Epidermal melanocyte (primary cell): ENCODE results near the gene CPXM1.
"Not testable (repeated sequence)": the region's sequence is repeated elsewhere in the genome, so short reads cannot be mapped to it uniquely, and the experiment has no call there.

Experiments
- DNase-seq: peaks from one replicate; pipeline ENCODE4 v3.0.0; 2011; ENCODE audit warnings: low spot score; ENCODE audit not compliant: insufficient read length

The CPXM1 gene

DNA sequence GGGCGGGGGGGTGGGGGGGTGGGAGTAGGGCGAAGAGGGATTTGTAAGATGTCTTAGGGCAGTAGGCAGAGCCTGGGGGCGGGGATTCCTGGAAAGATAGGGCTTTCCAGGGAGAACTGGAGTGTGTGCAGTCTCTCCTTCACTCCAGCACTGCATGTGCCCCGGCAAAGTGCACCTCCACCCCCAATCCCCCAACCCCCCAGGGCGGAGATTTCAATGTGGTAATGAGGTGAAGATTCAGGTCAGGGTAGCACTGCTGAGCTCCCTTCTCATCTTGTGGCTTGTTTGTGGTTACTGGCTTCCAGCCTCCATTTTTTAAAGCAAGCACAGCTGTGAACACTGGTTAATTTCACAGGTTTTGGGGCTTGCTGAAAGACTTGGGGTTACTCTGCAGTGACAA, 21.6 kb upstream of the CPXM1 start:
- DNase-seq, result no peak

GRCh38 chr20:2820896-2821869, 20.8 kb upstream of the CPXM1 start:
- no peak for DNase-seq

DNA sequence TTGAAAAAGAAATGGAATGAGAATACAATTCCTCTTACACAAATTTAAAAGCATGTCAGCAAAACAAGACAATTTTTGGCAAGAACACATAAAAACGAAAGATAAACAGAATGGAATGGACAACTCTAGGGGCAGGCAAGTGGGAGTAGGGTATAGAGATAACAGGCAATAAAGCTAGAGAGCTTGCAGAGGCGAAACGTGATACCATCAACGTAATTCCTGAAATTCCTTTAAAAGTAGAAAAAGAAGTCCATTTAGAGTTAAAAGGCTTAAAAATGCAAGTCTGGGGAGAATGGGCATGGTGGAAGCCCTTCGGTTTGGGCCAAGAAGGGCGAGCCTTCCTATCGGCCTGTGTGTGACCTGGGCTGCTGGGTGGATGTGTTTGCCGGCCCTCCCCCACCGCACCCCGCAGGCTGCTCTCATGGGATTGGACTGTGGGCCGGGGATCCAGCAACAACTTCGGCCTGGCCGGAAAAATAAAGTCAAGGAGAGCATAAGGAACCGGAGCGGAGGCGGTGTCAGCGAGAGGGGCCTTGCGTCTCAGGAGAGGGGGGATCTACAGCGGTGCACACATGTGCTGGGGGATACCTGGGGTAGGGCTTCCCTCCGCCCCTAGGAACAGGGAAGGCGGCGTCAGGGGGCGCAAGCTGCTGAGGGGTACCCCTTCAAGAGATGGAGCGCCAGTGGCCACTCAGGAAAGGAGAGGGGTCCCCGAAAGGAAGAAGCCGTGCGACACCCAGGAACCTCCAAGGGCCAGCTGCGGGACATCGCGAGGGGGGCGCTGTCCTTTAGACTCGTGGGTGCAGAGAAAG, 19.9 kb upstream of the CPXM1 start:
- no peak for DNase-seq

DNA sequence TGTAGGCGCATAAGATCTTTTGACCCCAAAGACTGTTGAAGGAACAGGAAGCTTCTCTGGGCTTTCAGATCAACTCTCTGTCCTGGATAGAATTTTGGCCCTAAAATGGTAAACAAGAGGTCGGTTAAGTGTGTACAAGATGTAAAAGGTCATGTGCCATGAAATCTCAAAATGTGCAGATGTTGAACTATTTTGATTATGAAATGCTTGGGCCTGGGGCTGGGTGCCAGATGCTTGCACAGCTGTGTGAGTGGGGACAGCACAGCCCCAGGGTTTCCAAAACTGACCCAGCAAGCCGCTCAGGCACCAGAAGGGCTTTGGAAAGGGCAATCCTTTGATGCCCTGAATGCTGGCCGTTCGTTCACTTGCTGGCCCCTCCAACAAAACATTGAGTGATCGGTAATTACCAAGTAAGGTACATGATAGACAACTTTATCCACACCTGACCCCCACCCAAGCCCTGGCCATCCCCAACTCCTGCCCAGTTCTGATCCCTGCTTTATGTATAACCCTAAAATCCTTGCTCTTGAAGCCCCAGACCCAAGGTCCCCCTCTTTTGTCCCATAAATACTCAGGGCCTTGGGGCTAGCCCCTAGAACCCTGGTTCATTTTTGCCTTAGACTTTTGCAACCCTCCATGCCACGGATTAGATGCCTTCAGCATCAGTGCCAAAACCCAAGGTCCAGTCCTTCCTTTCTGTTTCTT, 17.6 kb upstream of the CPXM1 start:
- DNase-seq, result no peak

- no peak for DNase-seq
Observed at GRCh38 chr20:2817341-2817726, 16.9 kb upstream of the CPXM1 start.

DNA sequence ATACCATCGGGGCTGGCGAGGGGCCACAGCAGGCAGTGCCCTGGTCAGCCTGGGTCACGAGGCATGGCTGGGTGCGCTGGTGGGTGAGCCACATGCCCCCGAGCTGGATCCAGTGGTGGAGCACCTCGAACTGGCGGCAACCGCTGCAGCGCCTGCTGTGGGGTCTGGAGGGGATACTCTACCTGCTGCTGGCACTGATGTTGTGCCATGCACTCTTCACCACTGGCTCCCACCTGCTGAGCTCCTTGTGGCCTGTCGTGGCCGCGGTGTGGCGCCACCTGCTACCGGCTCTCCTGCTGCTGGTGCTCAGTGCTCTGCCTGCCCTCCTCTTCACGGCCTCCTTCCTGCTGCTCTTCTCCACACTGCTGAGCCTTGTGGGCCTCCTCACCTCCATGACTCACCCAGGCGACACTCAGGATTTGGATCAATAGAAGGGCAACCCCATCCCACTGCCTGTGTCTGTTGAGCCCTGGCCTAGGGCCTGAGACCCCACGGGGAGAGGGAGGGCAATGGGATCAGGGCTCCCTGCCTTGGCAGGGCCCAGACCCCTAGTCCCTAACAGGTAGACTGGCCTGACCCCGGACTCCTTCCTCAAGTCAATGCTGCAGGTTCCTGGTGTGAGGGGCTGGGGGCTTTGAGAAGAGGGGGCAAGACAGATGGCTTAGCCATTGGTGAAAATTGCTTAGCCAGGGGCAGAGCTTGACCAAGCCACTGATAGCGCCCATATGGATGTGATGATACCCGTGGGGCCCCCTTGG, 16.3 kb upstream of the CPXM1 start:
- DNase-seq, result no peak

GRCh38 chr20:2816030-2816582, 15.7 kb upstream of the CPXM1 start, which contains the start of gene TMEM239:
TSS of gene TMEM239 (plus strand) at chr20:2816364. CDS start at chr20:2816555, 191 bp downstream.
- no peak for DNase-seq

DNA sequence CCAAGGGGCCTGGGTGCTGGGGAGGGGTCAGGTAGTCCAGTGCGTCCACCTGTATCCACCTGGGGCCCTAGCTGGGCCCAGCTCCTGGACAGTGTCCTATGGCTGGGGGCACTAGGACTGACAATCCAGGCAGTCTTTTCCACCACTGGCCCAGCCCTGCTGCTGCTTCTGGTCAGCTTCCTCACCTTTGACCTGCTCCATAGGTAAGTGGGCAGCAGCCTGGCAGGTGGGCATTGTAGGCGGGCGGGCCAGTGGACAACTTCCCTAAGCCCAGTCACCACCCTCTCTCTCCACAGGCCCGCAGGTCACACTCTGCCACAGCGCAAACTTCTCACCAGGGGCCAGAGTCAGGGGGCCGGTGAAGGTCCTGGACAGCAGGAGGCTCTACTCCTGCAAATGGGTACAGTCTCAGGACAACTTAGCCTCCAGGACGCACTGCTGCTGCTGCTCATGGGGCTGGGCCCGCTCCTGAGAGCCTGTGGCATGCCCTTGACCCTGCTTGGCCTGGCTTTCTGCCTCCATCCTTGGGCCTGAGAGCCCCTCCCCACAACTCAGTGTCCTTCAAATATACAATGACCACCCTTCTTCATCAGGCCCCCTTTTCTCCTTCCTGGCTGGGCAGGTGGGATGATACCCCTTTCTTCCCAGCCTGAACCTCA, 14.9 kb upstream of the CPXM1 start:
- DNase-seq, result no peak

DNA sequence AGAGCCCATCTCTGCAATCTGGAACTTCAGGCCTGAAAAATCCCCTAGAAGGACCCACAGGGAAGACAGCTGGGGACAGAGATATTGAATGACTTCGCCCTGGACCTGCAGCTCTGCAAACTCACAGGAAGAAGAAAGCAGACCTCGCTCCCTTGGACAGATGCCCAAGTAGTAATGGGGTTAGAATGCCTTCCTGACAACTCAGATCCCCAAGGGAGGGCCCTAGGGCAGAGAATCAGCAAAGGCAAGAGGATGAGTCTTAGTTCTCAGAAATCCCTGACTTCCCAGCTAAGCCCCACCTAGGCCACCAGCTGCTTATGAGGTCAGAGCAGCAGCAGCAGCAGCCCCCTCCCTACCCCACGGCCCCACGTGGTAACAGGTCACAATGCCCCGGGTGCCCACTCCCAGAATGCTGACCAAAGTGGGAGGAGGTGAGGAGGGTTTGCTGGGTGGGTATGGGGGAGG, 14.2 kb upstream of the CPXM1 start, which contains the start of gene C20orf141:
C20orf141 (plus strand) TSS at position 401 of the 465 bp plus-strand sequence. CDS start 198 bp downstream, outside the sequence.
- DNase-seq, result peak; percentile 69

DNA sequence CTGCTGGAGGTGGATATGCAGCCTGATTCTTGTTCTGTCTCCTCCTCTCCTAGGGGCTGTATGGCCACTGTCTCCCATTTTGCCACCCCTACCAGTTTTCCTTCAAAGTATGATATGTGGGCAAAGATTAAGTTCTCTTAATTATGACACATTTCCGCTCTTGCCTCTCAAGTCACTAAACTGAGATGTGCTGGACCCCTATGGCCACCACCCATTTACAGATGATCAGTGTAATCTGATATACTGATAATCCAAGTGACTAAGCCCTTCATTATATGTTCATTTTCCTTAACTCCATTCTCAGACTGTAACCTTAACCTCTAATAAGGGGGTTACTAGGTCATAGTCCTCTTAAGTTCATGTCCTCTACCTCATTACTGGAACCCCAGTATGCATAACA, 13.6 kb upstream of the CPXM1 start:
- no peak for DNase-seq

DNA sequence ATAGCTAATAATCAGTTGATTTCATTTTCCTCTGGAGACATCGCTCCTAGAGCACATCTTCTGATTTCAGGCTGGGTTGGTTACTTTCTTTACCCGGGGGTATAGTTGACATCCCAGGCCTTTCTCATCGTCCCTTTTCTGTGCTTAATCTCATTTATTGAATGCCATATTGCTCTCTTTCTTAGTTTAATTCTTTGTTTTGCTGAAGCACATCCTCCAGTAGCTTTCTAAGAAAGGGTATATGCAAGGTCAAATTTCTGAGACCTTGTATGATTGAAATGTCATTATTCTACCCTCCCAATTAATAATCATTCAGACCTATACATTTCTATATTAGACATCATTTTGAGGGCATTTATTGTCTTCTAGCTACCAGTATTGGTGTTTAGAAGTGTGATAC, 11.8 kb upstream of the CPXM1 start:
- no peak for DNase-seq

DNA sequence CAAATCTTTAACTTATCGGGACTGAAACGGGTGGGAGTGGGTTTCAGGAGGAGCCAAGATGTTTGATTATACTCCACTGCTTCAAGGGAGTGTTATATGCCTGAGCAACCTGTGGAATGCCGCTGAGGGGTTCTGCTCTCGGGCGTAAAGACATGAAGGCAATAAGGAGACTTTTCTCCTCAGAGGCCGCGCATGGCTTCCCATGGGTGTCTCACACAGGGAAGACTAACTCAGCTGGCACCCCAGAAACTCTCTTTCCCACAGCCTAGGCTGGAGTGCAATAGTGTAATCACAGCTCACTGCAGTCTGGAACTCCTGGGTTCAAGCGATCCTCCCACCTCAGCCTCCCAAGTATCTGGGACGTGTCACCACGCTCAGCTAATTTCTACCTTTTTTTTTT, 9.3 kb upstream of the CPXM1 start:
- DNase-seq, result no peak

DNA sequence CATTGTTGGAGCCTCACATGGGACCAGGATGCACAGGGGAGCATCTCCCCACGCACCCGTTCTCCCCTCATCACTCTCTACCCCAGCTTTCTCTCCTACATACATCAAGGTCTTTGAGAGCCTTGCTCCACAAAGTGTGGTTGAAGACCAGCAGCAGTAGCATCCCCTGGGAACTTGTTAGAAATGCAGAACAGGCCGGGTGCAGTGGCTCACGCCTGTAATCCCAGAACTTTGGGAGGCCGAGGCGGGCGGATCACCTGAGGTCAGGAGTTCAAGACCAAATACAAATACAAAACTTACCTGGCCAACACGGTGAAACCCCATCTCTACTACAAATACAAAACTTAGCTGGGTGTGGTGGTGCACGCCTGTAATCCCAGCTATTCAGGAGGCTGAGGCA, 7.5 kb upstream of the CPXM1 start:
- not testable (repeated sequence) for DNase-seq

DNA sequence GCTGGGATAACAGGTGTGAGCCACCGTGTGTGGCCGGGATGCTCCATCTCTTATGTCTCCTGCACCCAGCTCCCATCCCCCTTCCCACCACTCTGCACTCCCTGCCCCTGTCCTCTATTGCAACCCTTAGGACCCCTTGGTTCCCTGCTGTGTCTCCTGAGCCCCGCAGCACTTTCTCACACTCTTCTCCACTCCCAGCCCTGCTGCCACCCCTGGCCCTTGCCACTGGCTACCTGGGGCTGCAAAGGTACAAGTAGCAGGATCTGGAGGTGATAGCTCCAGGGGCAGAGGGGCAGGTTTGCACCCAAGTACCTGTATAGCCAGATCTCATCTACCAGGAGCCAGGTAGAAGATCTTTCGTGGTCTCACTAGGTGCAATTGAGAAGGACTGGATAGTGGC, 6.6 kb upstream of the CPXM1 start:
- DNase-seq, result no peak

DNA sequence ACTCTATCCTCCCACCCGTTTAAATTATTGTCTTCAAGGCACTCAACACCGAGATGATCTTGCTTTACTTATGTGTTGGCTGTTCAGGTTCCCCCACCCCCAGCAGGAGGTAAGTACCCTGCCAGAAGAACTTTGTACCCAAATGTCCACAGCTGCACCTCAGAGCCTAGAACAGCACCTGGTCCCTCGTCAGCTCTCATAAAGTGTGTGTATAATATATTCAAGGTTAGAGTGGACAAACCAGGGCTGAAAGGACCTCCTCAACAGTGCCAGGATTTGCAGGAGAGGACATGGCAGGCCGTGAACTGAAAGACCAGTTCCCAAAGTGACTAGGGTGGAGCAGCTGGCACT, 5.9 kb upstream of the CPXM1 start:
- DNase-seq, result no peak

GRCh38 chr20:2805689-2806350, 5.4 kb upstream of the CPXM1 start:
- no peak for DNase-seq

GRCh38 chr20:2804852-2805688, 4.6 kb upstream of the CPXM1 start:
- DNase-seq, result no peak

- DNase-seq, result no peak
Observed at GRCh38 chr20:2804041-2804828, 3.8 kb upstream of the CPXM1 start.
